NB4 (cell line): Measurements from ENCODE around the gene PHF2.

ENCODE experiments used
- POLR2A ChIP-seq: IDR thresholded peaks from 2 replicates; pipeline ENCODE4 v1.6.1; 2011; ENCODE audit warnings: mild to moderate bottlenecking; ENCODE audit not compliant: insufficient read length; ENCODE audit errors: extremely low read depth
- TF ChIP-seq, protein P1 (sequence below): IDR thresholded peaks from one replicate; pipeline ENCODE4 v1.5.1; 2012; ENCODE audit warnings: low read depth, low read length

DNA sequence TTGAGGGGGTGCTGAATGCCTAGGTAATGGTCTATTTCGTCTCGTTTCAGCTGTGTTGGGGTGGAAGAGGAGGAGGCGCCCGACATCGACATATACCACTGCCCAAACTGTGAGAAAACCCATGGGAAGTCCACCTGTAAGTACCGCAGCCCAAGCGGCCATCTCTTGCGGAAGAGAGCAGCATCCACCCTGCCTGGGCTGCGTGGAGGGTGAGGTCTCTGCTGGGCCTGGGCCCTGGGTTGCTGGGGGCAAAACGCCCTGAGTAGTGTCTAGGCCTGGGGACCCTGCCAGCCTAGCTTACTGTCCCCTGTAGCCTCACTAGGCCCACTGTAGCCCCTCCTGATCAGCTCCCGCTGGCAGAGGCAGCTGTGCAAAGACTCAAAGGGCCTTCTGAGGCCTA, 53.5 kb downstream of the PHF2 start:
- TF ChIP-seq, protein P1, sequence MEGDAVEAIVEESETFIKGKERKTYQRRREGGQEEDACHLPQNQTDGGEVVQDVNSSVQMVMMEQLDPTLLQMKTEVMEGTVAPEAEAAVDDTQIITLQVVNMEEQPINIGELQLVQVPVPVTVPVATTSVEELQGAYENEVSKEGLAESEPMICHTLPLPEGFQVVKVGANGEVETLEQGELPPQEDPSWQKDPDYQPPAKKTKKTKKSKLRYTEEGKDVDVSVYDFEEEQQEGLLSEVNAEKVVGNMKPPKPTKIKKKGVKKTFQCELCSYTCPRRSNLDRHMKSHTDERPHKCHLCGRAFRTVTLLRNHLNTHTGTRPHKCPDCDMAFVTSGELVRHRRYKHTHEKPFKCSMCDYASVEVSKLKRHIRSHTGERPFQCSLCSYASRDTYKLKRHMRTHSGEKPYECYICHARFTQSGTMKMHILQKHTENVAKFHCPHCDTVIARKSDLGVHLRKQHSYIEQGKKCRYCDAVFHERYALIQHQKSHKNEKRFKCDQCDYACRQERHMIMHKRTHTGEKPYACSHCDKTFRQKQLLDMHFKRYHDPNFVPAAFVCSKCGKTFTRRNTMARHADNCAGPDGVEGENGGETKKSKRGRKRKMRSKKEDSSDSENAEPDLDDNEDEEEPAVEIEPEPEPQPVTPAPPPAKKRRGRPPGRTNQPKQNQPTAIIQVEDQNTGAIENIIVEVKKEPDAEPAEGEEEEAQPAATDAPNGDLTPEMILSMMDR = no peak
- no peak for TF ChIP-seq POLR2A
